ENCODE data around the gene SLC6A19.

Gene SLC6A19

DNA sequence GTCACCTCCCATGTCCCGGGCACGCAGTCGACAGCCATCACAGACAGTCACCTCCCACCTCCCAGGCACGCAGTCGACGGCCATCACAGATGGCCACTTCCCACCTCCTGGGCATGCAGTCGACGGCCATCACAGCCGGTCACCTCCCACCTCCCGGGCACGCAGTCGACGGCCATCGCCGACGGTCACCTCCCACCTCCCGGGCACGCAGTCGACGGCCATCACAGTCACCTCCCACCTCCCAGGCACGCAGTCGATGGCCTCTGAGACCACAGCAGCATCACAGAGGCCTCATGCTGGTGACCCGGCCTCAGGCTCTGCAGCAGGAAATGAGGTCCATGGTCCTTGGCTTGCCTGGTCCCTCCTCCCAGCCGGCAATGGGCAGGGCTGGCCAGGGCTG, 5.5 kb upstream of the SLC6A19 start:
- DNase-seq (ENCODE audit: low read depth, low spot score): no peak

DNA sequence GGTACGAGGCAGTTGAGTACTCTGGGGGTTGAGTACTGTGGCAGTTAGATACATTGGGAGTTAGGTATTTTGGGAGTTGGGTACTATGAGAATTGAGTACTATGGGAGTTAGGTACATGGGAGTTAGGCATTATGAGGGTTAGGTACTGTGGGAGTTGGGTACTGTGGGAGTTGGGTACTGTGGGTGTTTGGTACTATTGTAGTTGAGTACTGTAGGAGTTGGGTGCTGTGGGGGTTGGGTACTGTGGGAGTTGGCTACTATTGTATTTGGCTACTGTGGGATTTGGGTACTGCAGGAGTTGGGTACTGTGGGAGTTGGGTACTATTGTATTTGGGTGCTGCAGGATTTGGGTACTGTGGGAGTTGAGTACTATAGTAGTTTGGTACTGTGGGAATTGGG, 4.8 kb upstream of the SLC6A19 start:
- no peak for DNase-seq (ENCODE audit: low read depth, low spot score)

DNA sequence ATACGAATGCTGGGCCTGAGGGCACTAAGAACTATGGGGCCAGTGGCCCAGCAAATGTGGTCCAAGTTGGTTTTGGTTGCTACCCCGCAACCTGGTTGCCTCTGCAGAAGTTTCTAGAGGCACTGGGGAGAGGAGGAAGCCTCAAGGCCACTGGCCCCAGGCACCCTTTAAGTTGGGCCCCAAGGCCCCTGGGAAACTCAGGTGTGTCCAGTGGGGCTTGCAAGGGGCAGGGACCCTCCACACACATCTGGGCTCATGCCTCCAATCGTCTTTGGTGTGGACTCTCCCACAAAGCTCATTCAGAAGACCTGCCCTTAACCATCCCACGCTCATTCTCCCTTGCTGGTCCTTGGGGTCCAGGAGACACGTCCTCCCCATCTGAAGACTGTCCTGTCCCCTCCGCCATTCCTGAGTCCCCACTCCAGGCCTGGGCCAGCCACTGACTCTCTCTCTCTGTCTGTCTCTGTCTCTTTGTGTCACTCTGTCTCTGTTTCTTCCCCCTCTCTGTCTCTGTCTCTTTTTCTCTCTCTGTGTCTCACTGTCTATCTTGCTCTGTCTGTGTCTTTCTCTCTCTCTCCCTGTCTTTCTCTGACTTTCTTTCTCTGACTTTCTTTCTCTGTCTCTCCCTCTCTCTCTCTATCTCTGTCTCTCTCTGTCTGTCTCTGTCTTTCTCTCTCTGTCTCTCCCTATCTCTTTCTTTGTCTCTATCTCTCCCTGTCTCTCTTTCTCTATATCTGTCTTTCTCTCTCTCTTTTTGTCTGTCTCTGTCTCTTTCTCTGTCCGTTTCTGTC, 3.3 kb upstream of the SLC6A19 start:
- DNase-seq (ENCODE audit: low read depth, low spot score): no peak

DNA sequence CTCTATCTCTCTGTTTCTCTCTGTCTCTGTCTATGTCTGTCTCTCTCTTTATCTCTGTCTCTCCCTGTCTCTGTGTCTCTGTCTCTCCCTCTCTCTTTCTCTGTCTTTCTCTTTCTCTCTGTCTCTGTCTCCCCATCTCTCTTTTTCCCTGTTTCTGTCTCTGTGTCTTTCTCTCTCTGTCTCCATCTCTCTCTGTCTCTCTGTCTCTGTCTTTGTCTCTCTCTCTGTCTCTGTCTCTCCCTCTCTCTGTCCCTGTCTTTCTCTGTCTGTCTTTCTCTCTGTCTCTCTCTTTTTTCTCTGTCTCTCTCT, 2.1 kb upstream of the SLC6A19 start:
- no peak for DNase-seq (ENCODE audit: low read depth, low spot score)

DNA sequence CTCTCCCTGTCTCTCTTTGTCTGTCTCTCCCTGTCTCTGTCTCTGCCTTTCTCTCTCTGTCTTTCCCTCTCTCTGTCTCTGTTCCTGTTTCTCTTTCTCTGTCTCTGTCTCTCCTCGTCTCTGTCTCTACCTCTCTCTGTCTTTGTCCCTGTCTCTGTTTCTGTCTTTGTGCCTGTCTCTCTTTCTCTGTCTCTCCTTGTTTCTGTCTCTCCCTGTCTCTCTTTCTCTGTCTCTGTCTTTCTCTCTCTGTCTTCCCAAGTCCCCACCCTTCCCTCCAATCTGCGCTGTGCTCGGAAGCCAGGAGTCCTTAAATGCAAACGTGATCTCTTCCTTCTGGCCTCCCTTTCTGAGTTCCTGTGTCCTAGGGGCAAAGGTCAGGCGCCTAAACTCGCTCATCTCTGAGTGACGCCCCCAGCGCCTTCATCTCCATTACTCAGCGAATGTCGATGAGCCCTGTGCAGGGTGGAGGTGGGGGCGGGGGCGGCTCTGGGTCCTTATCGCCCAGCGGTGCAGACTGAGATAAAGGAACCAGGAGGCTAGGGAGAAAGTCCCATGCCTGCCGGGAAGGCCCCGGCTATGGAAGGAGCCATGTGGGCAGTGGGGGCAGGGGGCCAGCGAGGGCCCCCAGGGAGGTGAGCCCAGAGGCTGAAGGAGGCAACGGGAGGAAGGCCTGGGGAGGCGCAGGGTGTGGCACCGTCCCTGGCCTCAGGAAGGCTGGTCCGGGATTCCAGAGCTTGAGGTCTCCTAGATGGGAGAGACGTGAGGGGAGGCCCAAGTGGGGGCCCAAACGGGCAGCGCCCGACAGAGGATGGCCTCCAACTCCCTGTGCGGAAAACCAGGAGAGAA, 1.5 kb upstream of the SLC6A19 start:
- no peak for DNase-seq (ENCODE audit: low read depth, low spot score)

DNA sequence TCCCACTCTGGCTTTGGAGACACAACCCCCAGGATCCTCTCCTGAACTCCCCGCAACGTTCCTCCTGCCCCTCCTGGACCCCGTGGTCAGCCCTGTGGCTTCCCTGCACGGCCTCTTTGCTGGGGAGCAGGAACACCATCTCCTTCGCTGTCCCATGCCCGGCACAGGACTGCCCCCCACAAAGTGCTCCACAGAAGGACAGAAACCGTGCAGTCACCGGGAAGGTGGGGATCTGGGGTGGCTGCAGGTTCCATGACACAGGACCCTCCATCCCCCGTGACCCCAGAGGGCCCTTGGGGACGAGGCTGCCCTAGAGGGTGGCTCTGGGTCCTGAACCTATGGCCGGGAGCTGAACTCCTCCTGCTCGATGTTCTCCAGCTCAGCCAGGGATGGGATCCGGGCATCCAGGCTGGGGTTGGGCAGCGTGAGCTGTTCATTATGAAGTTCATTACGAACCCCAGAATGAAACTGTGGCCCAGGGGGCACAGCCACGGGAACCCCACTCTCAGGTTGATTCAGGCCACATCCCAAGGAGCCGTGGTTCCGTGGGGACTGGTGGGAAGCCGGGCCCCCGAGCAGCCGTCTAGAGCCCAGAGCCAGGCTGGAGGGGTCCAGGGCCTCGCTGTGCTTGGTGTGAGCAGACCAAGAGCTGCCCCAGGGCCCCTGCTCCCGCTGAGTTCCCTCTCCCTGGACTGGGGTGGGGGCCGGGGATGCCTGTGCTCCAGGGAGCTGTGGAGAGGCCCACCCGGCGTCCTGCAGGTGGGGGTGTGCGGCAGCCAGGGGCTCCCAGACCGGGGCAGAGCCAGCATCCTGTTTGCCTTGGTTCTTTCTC, 684 bp upstream of the SLC6A19 start:
- no peak for DNase-seq (ENCODE audit: low read depth, low spot score)

DNA sequence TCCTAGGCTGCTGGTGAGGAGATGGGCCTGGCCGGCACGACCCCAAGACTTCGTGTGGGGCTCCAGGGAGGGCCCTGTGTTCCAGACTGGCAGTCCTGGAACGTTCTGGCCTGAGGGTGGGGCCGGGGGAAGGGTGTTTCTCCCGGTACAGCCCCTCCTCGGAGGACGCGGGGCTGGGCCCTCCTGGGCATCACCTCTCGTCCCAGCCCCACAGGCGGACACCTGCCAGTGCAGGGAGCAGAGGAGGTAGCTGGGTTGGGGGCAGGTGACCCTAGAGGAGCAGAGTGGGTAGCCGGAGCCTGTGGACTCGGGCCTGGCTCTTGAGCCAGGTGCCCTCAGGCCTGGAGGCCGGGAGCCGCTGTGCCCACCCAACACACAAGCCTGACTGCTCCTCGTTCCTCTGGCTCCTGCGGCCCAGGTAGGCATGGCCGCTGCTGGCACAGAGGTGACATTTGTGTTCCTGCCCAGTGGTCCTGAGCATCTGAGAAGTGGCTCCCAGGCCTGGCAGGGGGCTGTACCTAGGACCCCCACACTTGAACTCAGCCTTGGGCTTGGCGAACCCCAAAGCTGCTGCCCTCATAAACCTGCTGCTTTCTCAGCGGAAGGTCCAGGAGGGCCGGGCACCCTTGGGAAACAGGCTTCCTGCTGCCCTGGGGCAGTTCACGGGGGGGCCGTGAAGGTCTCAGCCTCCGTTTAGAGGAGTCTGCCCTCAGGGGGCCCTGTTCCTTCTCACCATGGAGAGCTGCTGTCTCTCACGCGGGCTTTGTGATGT, 817 bp downstream of the SLC6A19 start:
- no peak for DNase-seq (ENCODE audit: low read depth, low spot score)

DNA sequence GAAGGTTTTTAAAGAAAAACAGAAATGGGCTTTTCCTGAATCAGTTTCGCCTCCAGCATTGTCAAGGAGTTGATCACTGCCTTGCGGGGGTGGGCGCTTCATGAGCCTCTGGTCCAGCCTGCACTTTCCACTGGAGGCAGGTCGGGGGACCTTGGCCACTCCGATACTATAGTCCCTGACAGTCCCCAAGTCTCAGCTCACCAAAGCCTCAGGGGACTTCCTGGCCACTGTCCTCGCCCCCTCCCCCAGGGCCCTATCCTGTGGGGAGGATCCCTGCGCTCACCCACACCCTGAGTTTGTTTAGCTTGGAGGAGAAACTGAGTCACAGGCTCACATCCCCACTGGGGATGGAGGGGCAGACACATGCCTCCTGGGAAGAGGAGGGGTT, 1.4 kb downstream of the SLC6A19 start:
- DNase-seq (ENCODE audit: low read depth, low spot score): no peak

DNA sequence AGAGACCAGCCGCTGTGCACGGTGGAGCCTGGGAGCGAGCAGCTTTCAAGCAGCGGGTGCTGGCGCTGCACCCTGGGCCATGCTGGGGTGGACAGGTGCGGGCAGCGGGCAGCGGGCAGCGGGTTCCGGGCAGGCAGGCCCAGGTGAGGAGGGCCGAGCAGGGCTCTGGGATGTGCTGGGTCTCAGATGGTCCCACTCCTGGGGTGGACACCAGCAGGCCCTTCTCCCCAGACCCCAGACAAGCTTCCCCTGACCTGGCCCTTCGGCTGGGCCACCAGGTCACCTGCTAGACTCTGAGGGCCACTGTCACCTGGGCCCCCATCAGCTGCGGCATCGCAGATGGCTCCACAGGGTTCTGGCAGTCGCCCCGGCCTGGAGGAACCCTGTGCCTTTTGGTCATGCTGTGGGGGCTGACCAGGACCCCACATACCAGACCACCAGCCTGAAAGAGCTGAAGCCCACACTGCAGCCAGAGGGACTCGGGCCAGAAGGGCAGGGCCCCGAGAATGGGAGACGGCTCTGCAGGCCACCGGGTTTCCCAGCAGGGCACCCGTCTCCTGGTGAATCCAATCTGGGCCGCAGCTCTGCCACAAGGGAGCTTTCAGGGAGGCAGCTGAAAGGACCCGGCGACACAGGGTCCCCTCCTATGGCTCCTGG, 2.0 kb downstream of the SLC6A19 start:
- DNase-seq (ENCODE audit: low read depth, low spot score): no peak

DNA sequence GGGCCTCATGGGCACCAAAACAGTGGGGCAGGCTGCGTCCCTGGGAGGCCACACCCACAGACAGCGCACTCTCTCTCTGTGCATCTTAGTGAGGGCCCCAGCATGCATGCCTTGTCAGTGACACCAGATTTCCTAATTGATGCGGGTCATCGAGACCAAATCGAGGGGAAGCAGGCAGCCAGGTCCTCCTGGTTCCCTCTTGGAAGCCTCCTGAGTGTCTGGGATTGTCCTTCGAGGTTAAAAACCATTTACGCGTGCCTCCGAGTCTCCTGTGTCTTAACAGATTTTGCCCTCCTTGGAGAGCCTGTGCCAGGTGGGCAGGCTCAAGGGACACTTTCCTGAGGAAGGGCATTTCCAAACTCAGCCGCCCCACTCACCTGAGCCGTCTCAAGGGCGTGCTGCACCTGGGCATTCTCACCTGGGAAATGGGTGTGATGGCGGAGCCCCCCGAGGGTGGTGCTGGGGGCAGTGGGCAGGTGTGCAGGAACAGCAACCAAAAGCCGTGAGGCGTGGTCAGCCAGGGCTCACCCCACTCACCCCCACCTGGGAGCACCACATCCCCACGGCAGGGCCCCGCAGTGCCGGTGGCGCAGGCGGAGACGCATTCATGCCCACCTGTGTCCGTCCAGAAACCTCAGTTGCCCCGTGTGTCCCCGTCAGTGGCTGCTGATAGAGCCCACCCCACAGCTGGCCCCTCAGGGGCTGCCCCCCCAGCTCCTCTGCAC, 2.7 kb downstream of the SLC6A19 start:
- no peak for DNase-seq (ENCODE audit: low read depth, low spot score)

DNA sequence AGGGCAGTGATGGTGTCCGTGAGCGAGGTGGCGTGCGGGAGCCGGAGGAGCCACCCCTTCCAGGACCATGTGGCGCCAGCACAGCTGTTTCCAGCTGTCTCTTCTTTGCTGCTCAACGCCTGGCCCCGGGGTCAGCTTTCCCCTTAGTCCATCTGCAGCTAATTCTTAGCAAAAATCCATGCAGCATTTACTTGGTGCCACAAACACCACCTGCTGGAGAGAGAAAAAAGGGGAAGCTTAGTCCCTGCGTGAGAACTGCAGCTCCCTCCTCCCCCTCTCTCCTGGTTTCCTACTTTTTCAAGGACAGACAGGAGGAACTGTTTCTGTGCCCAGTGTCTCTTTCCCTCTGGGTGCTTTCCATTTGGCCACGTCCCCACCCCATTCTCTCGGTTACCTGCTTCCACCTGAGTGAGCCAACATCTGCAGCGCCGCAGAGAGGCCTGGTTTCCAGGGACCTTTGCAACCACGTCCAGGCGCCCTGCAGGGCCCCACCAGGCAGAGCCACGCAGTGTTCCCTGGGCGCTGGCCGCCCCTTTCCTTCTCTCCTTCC, 3.4 kb downstream of the SLC6A19 start:
- peak; percentile 43 for DNase-seq (ENCODE audit: low read depth, low spot score)

DNA sequence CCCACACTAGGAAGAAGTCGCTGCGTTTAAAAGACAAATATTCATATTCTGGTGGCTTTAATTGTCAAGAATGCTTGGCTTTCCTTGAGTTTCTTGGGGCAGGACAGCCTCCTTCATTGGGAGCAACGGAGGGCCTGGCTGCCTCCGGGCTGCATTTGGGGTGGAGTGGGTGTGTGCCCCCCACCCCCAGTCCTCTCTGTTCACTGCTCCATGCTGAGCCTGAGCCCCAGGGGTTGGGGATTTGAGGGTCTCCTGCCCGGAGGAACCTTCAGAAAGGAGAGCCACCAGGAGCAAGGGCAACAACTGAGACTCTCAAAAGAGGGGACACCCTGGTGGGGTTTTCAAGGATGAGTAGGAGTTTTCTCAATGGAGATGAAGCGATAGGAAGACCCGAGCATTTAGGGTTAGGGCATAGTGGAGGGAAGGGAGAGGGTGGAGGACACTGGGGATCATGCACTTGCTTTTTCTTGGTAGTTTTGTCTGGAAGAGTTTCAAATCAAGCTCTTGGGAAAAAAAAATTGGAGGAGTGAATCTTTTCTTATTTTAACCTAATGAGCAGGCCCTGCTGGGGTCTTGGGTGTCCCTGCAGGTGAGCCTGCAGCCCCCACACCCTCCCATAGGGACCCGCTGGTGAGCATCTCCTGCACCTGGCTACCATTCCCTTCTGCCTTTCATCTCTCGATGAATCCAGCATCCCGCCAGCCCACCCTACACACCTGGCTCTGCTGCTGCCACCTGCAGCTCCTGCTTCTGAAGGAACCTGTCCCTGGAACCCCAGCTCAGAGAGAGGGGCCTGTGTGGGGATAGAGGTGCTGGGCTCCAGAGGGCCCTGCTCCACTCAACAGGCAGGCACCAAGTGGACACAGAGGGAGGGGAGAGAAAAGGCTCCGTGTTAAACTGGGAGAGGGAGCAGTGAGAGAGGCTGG, 4.1 kb downstream of the SLC6A19 start:
- DNase-seq (ENCODE audit: low read depth, low spot score): no peak

DNA sequence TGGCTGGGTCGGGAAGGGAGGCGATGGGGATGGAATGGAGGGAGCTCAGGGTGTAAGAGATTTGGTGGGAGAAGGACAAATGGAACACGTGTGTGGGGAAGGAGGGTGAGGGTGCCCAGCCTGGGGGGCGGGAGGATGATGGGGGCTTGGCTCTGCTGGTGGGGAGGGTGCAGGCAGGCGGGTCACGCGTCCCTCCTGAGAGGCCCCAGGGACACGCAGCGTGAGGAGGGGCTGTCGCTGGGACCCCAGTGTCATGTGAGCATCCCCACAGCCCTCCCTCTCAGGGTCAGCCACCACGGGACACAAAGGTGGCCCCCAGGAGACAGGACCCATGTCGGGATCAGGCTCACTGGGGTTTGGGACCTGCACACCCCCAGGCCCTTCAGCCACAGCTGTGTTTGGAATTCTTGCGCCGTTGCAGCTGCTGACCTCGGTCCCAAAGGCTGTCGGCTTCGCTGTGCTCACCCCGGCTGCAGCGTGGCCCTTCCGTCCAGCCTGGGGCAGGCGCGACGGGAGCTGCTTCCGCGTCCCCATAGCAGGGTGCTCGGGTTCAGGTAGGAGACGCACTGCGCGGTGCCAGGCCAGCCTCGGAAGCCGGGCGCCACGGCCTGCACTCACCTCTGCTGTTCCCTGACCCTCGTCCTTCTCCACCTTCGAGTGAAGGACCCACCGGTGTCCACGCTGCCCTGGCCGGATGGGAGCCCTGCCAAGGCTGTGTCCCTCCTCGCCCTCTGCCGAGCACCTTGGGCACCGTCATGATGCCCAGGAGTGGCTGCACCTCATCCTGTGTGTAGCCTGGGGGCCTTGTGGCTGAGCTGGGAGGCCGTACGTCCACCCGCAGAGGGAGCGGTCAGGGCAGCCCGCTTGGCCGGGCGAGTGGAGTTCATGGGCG, 5.4 kb downstream of the SLC6A19 start:
- no peak for DNase-seq (ENCODE audit: low read depth, low spot score)

DNA sequence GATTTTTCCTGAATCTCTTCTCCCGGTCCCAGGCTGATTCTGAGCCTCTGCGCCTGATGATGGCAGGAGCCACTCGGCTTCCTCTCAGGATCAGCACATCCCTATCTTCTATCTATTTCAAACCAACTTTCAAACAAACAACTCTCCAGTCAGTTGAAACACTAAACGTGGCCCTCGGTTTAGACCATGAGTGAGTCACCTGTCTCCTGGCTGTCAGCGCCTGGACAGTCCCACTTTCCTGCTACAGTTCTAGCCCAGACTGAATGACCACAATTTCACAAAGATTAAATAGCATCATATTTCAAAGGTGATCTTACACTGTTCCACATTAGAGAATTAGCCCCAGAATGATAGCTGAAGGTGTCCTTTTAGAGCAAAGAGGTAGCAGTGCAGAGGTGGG, 6.2 kb downstream of the SLC6A19 start:
- DNase-seq (ENCODE audit: low read depth, low spot score): no peak

DNA sequence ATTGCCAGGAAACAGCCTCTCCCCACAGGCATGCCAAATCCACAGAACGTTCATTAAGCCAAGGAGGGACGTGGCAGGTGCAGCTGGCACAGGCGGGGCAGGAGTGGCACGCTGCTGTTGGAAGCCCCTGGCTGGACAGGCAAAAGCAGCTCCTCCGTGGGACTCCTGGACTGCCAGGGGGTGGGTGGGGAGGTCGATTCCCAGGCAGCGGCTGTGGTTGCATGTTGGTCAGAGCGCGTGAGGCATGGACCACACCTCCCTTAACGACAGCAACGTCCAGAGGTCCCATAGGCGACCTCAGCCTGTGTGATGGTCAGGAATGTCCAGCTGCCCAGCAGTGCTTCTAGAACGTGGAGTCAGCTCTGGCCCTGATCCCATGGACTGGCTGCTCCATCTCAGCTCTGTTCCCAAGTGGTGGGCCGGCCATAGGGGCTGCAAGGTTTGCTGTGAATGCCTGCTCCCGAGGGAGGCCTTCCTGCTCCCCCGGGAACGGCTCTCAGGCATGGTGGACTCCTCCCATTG, 6.9 kb downstream of the SLC6A19 start:
- no peak for DNase-seq (ENCODE audit: low read depth, low spot score)

DNA sequence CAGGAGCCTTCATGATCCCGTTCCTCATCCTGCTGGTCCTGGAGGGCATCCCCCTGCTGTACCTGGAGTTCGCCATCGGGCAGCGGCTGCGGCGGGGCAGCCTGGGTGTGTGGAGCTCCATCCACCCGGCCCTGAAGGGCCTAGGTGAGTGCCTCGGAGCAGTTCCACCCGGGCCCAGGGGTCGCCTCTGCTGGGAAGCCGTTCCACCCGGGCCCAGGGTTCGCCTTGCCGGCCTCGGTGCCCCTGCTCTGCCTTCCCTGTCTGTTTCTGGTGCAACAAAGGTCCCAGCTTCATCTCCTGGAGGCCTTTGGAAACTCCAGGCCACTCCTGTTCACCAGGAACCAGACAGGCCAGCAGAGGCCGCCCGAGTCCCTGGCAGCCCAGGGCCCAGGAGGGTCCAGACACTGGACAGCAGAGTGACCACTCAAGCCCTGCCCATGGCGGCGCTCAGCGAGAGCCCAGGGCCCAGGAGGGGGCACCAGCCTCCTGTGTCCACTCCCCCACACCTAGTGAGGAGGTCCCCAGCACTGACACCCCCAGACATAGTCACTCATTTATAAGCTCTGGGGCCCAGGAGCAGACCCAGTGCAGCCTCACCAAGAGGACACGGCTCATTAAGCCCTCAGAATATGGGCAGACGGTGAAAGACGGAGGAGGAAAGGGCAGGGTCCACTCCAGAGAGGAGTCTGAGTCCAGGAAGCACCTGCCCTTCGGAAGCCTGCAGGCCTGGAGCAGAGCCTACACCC, 7.5 kb downstream of the SLC6A19 start:
- peak; percentile 47 for DNase-seq (ENCODE audit: low read depth, low spot score)

DNA sequence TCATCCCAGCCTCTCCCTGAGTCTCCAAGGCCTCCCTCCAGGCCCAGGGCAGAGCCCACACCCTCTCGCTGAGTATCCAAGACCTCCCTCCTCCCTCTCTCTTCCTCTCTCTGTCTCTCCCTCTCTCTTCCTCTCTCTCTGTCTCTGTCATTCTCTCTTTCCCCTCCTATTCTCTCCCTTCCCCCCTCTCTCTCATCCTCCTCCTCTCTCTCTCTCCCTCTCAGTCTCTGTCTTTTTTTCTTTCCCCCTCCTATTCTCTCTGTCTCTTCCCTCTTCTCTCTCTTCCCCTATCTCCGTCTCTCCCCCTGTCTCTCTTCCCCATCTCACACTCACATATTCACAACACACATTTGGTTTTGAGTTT, 8.1 kb downstream of the SLC6A19 start:
- no peak for DNase-seq (ENCODE audit: low read depth, low spot score)
